K562 (cell line): ENCODE results near the gene EIF3K. TPM values are rescaled to one million over a fixed set of nuclear protein-coding genes. Genes with fewer than 3 reads are reported as not detected.

Source experiments
- BACH1 ChIP-seq: fragments of 200-800 bp; sonication (Bioruptor generic); IDR thresholded peaks from 2 replicates; pipeline ENCODE4 v1.6.1; 2016; ENCODE audit warnings: missing genetic modification characterization, missing compliant biosample characterization
- BHLHE40 ChIP-seq: IDR thresholded peaks from 2 replicates; pipeline ENCODE4 v1.6.1; 2011; ENCODE audit warnings: low read length, improper control_type of control experiment
- CHD2 ChIP-seq: IDR thresholded peaks from 2 replicates; pipeline ENCODE4 v1.6.1; 2011; ENCODE audit warnings: low read depth, low read length
- CHD4 ChIP-seq: fragments of 200-600 bp; sonication (generic); IDR thresholded peaks from 3 replicates; pipeline ENCODE4 v1.6.1; 2012; ENCODE audit warnings: low read depth, mild to moderate bottlenecking, mixed read lengths, low read length, inconsistent platforms; ENCODE audit not compliant: insufficient read depth, insufficient replicate concordance, poor library complexity, severe bottlenecking
- CXXC5 ChIP-seq: fragments of 250-450 bp; sonication (Bioruptor Pico); IDR thresholded peaks from 2 replicates; pipeline ENCODE4 v1.8.0; 2022; ENCODE audit warnings: inconsistent platforms, mild to moderate bottlenecking, moderate library complexity
- DPF2 ChIP-seq: fragments of 450-650 bp; IDR thresholded peaks from 2 replicates; pipeline ENCODE4 v1.6.1; 2016
- FOXK2 ChIP-seq, 2 experiments: fragments of 450-650 bp; IDR thresholded peaks in 1 of 2; conservative IDR thresholded peaks in 1 of 2; 2 replicates each; pipeline ENCODE4 v1.6.1; 2016; ENCODE audit warnings: low read depth in 2 of 2, mild to moderate bottlenecking in 1 of 2
- ILK ChIP-seq: fragments of 450-650 bp; IDR thresholded peaks from 2 replicates; pipeline ENCODE4 v1.6.1; 2016; ENCODE audit warnings: missing genetic modification characterization, low read depth, mild to moderate bottlenecking, missing compliant biosample characterization, moderate library complexity, borderline replicate concordance
- MAZ ChIP-seq, 2 experiments: fragments of 450-650 bp in 1 of 2; sonication (generic) in 1 of 2; formaldehyde crosslinking; IDR thresholded peaks in 1 of 2; conservative IDR thresholded peaks in 1 of 2; 2 replicates each; pipeline versions ENCODE4 v1.4.0 to v1.5.0; 2020; ENCODE audit warnings: mild to moderate bottlenecking in 1 of 2, missing genetic modification reagents in 1 of 2
- MTF1 ChIP-seq: fragments of 250-450 bp; sonication (Bioruptor Pico); IDR thresholded peaks from 2 replicates; pipeline ENCODE4 v1.9.0; 2021; ENCODE audit warnings: moderate library complexity, mild to moderate bottlenecking, inconsistent platforms, borderline replicate concordance
- NR3C1 ChIP-seq: sonication (generic); formaldehyde crosslinking; IDR thresholded peaks from 2 replicates; pipeline ENCODE4 v1.8.1; 2022; ENCODE audit warnings: missing genetic modification reagents
- SIN3A ChIP-seq, 2 experiments: fragments of 150-350 bp in 1 of 2; IDR thresholded peaks; 2 replicates each; pipeline ENCODE4 v1.6.1; 2011 to 2016; ENCODE audit warnings: borderline replicate concordance in 2 of 2, low read depth in 2 of 2, low read length in 2 of 2, mild to moderate bottlenecking in 2 of 2, moderate library complexity in 2 of 2; ENCODE audit not compliant: control insufficient read depth in 1 of 2
- SRSF7 ChIP-seq: fragments of 200-400 bp; formaldehyde crosslinking; optimal IDR thresholded peaks from 2 replicates; pipeline ENCODE3; 2017; ENCODE audit warnings: mild to moderate bottlenecking, low read depth, low read length
- WHSC1 ChIP-seq: IDR thresholded peaks from one replicate; pipeline ENCODE4 v1.6.1; 2012; ENCODE audit warnings: low read length, control low read depth, inconsistent platforms
- ZBTB17 ChIP-seq: fragments of 450-650 bp; formaldehyde crosslinking; IDR thresholded peaks from 2 replicates; pipeline ENCODE4 v1.4.0; 2020; ENCODE audit warnings: mild to moderate bottlenecking
- ZNF212 ChIP-seq: fragments of 450-650 bp; formaldehyde crosslinking; IDR thresholded peaks from 2 replicates; pipeline ENCODE4 v1.4.0; 2020; ENCODE audit warnings: mild to moderate bottlenecking
- ZNF311 ChIP-seq: fragments of 250-450 bp; sonication (Bioruptor Pico); IDR thresholded peaks from 2 replicates; pipeline ENCODE4 v1.4.0; 2020; ENCODE audit warnings: mild to moderate bottlenecking, moderate library complexity
- ZNF785 ChIP-seq: fragments of 250-450 bp; sonication (Bioruptor Pico); IDR thresholded peaks from 2 replicates; pipeline ENCODE4 v1.4.0; 2020; ENCODE audit warnings: mild to moderate bottlenecking
- polyA plus RNA-seq, 8 experiments: library from polyadenylated mRNA; depleted of rRNA in 4 of 8; stranded (reverse) in 5 of 8; unstranded in 3 of 8; fragments of >200 nt; fragmentation: Nextera tagmentation in 2 of 8; fragmentation: Illumina TruSeq in 1 of 8; extraction: Ambion mirVana in 2 of 8; extraction: Trizol in 1 of 8; gene quantifications; 2 replicates each; pipeline versions ENCODE4 v1.2.1 to v1.2.3, GENCODE V29; 2011 to 2014; ENCODE audit warnings: inconsistent platforms in 1 of 8, missing spikeins in 1 of 8
- total RNA-seq, 7 experiments: library from RNA; depleted of rRNA in 6 of 7; stranded (reverse); fragments of >200 nt in 6 of 7; fragmentation: Illumina TruSeq in 2 of 7; extraction: Trizol in 2 of 7; gene quantifications; 2 replicates each; pipeline versions ENCODE4 v1.2.1 to v1.2.3, GENCODE V29; 2011 to 2021; ENCODE audit warnings: low replicate concordance in 1 of 7
- TF ChIP-seq, protein P1 (sequence below), 2 experiments: fragments of 450-650 bp; formaldehyde crosslinking in 1 of 2; IDR thresholded peaks; 2 replicates each; pipeline versions ENCODE4 v1.4.0 to v1.6.1; 2014 to 2020; ENCODE audit warnings: mild to moderate bottlenecking in 2 of 2, borderline replicate concordance in 1 of 2, low read depth in 1 of 2
- TF ChIP-seq, protein P2 (sequence below): sonication (generic); formaldehyde crosslinking; IDR thresholded peaks from 2 replicates; pipeline ENCODE4 v1.8.0; 2022; ENCODE audit warnings: mild to moderate bottlenecking, missing genetic modification reagents

EIF3K gene
- total and polyA plus RNA-seq, 9 of the 15 experiments (the other 6 are each of a cell fraction or from before 2014, with no cell fraction given): 387 to 1,827 (median 733) TPM

DNA sequence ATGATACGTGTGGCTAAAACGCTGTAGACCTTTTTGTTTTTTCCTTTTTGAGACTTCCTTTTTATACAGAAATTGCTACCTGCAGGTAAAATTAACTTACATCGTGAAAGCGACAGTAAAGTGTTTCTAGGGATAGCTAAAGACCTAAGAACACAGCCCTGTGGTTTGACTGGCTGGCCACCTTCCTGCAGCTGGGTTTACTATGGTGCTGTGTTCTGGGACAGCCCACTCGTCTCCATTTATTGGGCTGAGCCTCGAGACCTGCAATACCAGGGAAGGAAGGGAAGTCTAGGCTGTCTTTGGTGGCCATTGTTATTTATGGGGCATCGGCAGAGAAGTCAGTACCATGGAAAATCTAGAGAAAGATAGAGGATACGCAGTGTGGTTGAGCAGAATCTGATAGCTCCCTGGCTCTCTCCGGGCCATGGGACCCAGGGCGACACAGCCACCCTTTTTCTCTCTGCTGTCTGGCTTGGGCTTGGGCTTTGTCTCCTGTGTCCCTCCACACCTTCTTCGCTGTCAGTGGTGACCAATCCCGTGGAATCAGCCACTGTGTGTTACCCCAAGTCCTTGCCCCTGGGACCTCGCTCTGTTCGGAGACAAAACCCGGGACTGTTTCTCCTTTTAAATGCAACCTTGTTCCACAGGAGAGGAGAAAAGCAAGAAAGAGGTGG is 59.4 kb downstream of the EIF3K start (continued):
- TF ChIP-seq, protein P1, sequence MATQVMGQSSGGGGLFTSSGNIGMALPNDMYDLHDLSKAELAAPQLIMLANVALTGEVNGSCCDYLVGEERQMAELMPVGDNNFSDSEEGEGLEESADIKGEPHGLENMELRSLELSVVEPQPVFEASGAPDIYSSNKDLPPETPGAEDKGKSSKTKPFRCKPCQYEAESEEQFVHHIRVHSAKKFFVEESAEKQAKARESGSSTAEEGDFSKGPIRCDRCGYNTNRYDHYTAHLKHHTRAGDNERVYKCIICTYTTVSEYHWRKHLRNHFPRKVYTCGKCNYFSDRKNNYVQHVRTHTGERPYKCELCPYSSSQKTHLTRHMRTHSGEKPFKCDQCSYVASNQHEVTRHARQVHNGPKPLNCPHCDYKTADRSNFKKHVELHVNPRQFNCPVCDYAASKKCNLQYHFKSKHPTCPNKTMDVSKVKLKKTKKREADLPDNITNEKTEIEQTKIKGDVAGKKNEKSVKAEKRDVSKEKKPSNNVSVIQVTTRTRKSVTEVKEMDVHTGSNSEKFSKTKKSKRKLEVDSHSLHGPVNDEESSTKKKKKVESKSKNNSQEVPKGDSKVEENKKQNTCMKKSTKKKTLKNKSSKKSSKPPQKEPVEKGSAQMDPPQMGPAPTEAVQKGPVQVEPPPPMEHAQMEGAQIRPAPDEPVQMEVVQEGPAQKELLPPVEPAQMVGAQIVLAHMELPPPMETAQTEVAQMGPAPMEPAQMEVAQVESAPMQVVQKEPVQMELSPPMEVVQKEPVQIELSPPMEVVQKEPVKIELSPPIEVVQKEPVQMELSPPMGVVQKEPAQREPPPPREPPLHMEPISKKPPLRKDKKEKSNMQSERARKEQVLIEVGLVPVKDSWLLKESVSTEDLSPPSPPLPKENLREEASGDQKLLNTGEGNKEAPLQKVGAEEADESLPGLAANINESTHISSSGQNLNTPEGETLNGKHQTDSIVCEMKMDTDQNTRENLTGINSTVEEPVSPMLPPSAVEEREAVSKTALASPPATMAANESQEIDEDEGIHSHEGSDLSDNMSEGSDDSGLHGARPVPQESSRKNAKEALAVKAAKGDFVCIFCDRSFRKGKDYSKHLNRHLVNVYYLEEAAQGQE (IDR thresholded peaks at IDR 0.05; ENCODE audit: borderline replicate concordance): no peak
- TF ChIP-seq, protein P1 (CRISPR knock-in tag; IDR thresholded peaks at IDR 0.05; ENCODE audit: low read depth): no peak
- TF ChIP-seq MAZ (CRISPR knock-in tag; conservative IDR thresholded peaks at IDR 0.05 in 1 of 2, IDR thresholded peaks at IDR 0.05 in 1 of 2): no peak
- TF ChIP-seq, protein P2, sequence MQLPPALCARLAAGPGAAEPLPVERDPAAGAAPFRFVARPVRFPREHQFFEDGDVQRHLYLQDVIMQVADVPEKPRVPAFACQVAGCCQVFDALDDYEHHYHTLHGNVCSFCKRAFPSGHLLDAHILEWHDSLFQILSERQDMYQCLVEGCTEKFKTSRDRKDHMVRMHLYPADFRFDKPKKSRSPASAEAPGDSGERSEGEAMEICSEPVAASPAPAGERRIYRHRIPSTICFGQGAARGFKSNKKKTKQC: no peak
- TF ChIP-seq WHSC1: peak; percentile 20
- peak; percentile 13; the same call in 1 of the 2 replicates for TF ChIP-seq ZNF311
- TF ChIP-seq ZBTB17 (CRISPR knock-in tag): 0 out of 2 replicates have a peak, but pooled peaks have one; percentile 18
- no peak for TF ChIP-seq CHD2
- TF ChIP-seq SIN3A (IDR thresholded peaks at IDR 0.05; ENCODE audit: borderline replicate concordance in 2 of 2, control insufficient read depth in 1 of 2, low read depth in 2 of 2, low read length in 2 of 2): no peak
- no peak for TF ChIP-seq NR3C1
- no peak for TF ChIP-seq BHLHE40
- no peak for TF ChIP-seq MTF1 (CRISPR knock-in tag)
- no peak for TF ChIP-seq SRSF7
- TF ChIP-seq DPF2: 0 out of 2 replicates have a peak, but pooled peaks have one; percentile 11
- TF ChIP-seq ILK (tag): no peak
- no peak for TF ChIP-seq ZNF785
- no peak for TF ChIP-seq CXXC5 (CRISPR knock-in tag)
- no peak for TF ChIP-seq ZNF212 (CRISPR knock-in tag)
- no peak for TF ChIP-seq BACH1 (tag)
- TF ChIP-seq FOXK2 (conservative IDR thresholded peaks at IDR 0.05 in 1 of 2, IDR thresholded peaks at IDR 0.05 in 1 of 2; ENCODE audit: low read depth in 2 of 2): 0 out of 4 replicates have a peak, but pooled peaks of 1 of the 2 experiments have one; percentile 16
- no peak for TF ChIP-seq CHD4
